GM12872 (cell line): Measurements from ENCODE around the gene SMLR1.

ENCODE experiments used
- CTCF ChIP-seq: IDR thresholded peaks from 3 replicates; pipeline ENCODE4 v1.5.1; 2011; ENCODE audit warnings: low read depth, mild to moderate bottlenecking, low read length, moderate library complexity; ENCODE audit not compliant: insufficient read depth

Gene SMLR1

GRCh38 chr6:130829333-130829910 is 2.2 kb downstream of the SMLR1 start:
- TF ChIP-seq CTCF = no peak

DNA sequence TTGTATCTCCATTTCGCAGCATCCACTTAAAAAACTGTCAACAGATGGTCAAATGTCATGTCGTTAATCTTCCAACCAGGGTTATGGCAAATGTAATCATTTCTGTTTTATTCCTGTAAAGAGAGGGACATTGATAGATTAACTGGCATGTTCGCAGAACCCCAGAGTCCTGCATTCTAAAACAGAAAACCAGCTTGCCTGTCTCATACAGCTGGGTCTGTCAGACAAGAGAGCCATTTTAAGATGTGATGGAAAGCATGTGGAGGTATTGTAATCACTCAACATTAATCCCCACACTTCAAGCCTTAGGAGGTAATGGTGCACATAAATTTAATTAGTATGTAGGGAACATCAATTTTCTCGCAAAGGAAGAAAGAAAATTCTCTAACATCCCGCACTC is 4.4 kb downstream of the SMLR1 start:
- no peak for TF ChIP-seq CTCF

- no peak for TF ChIP-seq CTCF
These were observed 6.4 kb downstream of the SMLR1 start for GRCh38 chr6:130833569-130833968.

DNA sequence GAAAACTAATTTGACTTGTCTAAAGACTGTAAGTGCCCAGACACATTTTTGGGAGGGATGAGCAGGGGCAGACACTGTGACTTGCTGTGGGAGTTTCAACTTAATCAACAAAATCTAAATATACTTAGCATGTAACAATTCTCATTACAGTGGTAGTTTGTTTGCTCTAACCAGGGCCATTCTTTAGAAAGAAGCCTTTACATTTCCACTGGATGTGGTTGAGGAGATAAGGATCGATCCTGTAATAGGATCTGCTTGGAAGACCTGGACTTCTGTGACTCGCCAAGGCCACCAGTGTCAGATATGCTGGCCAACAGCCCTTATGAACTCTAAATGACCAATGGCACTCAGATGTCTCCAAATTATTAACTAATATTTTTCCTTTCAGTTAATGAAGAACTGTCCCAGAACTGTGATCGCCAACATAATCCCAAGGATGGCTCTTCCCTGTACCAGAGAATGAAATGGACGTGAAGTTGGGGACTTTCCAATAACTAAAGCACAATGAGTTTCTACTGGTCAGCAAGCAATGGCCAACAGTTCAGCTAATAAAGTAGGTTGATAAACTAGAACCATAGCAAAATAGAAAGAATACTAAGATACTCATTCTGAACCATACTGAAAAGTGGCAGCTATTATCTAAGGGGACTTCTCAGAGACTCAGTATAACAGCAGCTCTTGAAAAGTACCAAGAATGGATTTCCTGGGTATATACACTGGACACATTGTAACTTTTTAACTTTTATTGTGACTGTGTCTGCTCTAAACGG is 7.5 kb downstream of the SMLR1 start:
- TF ChIP-seq CTCF = no peak

DNA sequence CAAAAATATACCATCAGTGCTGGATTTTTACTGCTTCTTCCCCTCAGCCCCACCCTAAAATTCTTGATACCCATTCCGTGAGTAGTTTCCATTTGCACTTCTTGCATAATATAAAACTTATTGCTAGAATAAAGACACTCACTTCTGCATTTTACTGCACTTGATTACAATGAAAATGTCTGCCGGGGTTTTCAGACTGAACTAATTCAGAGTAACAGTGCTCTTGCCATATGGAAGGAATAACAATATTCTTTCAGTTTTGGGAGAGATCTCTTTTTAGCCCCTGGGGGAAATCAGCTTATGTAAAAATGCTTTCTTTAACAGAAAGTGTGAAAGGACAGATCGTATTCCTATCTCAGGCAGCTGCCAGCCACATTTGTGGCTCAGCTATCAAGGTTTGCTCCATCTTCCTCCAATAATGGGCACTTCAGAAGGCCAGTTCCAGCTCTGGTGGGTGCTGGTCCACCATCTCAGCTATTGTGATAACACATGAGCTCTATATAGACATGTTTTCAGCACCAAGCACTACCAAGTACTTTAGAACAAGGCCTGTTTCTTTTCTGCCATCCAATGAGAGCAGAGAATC is 8.9 kb downstream of the SMLR1 start:
- TF ChIP-seq CTCF = no peak

- TF ChIP-seq CTCF = no peak
These were observed 9.9 kb downstream of the SMLR1 start for GRCh38 chr6:130837067-130837466.

DNA sequence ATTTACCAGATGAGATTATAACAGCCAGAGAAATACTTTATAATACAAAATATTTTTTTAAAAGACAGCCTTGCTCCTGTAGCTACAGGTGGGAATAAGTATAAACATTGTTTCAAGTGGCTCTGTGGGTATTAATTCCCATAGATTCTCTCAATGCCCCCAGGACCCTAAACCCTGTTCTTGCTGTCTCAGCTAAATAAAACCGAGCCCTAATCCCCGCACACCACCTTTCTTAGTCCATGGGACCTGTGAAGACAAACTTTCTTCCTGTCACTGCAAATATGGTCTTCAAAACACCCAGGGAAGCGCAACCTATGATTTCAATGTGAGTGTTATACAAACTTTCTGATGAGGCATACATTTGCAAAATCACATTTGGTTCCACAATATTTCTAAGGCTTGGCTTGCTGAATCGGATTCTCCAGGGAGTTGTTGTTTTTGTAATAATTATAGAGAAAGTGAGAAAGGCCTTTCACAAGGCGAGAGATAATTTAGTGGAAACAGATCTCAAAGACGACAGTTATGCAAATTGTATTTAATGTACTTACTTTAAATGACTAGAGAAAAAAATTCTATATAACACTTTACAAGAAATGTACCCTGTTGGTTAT is 11.1 kb downstream of the SMLR1 start:
- TF ChIP-seq CTCF = no peak
